KOPT-K1 (cell line): ENCODE data around the gene TBC1D22A.
A peak's percentile ranks its signal among the peaks of the same experiment; 100 is the strongest.
"Not testable (repeated sequence)": the region's sequence is repeated elsewhere in the genome, so short reads cannot be mapped to it uniquely, and the experiment has no call there.

Source experiments
- H3K27ac ChIP-seq: fragments of 200-600 bp; sonication (generic); 2 replicates; pipeline ENCODE4 v1.5.1; 2016; ENCODE audit warnings: antibody characterized with exemption, mild to moderate bottlenecking, low read depth, low read length; ENCODE audit not compliant: poor library complexity, severe bottlenecking
- H3K36me3 ChIP-seq: fragments of 200-600 bp; sonication (generic); 2 replicates; pipeline ENCODE4 v1.5.1; 2017; ENCODE audit warnings: antibody characterized with exemption, mild to moderate bottlenecking, low read length, moderate library complexity; ENCODE audit not compliant: insufficient read depth
- H3K9me3 ChIP-seq: fragments of 200-600 bp; sonication (generic); 2 replicates; pipeline ENCODE4 v1.5.1; 2017; ENCODE audit warnings: antibody characterized with exemption, low read length, mild to moderate bottlenecking; ENCODE audit not compliant: insufficient read depth, poor library complexity, severe bottlenecking

TBC1D22A gene

GRCh38 chr22:47117442-47117841 is 355.0 kb downstream of the TBC1D22A start:
- not testable (repeated sequence) for H3K27ac ChIP-seq, H3K9me3 ChIP-seq, H3K36me3 ChIP-seq

- Histone ChIP-seq H3K36me3 (no peaks in the 10 kb centered on the region), H3K9me3 (no peaks in the 10 kb centered on the region), H3K27ac (no peak overlapping the region)
Measured at GRCh38 chr22:47119181-47119580, 356.7 kb downstream of the TBC1D22A start.

- H3K36me3 ChIP-seq: no peaks in the 10 kb centered on the region
- H3K9me3 ChIP-seq: no peaks in the 10 kb centered on the region
- H3K27ac ChIP-seq: no peak overlapping the region
Measured at GRCh38 chr22:47120399-47120798, 357.9 kb downstream of the TBC1D22A start.

GRCh38 chr22:47121791-47122190 is 359.3 kb downstream of the TBC1D22A start:
- H3K36me3 ChIP-seq: no peaks in the 10 kb centered on the region
- H3K27ac ChIP-seq: no peak overlapping the region
- H3K9me3 ChIP-seq: no peaks in the 10 kb centered on the region

- no peaks in the 10 kb centered on the region for H3K9me3 ChIP-seq
- no peak overlapping the region for H3K27ac ChIP-seq
- no peaks in the 10 kb centered on the region for H3K36me3 ChIP-seq
Measured at GRCh38 chr22:47122441-47123000, 360.1 kb downstream of the TBC1D22A start.

GRCh38 chr22:47123006-47123826 is 360.8 kb downstream of the TBC1D22A start:
- H3K9me3 ChIP-seq: no peaks in the 10 kb centered on the region
- no peaks in the 10 kb centered on the region for H3K36me3 ChIP-seq
- peak overlapping the region; percentile 34 for H3K27ac ChIP-seq

GRCh38 chr22:47123827-47124442 is 361.5 kb downstream of the TBC1D22A start:
- no peaks in the 10 kb centered on the region for H3K9me3 ChIP-seq
- peak overlapping the region; percentile 34 for H3K27ac ChIP-seq
- peaks cover 4% of the 10 kb centered on the region; the same call in 1 of the 2 replicates for H3K36me3 ChIP-seq

- no peaks in the 10 kb centered on the region for H3K9me3 ChIP-seq
- H3K27ac ChIP-seq: no peak overlapping the region
- peaks cover 4% of the 10 kb centered on the region; the same call in 1 of the 2 replicates for H3K36me3 ChIP-seq
Measured at GRCh38 chr22:47124451-47124881, 362.0 kb downstream of the TBC1D22A start.

GRCh38 chr22:47124961-47125360 is 362.5 kb downstream of the TBC1D22A start:
- no peak overlapping the region for H3K27ac ChIP-seq
- H3K9me3 ChIP-seq: no peaks in the 10 kb centered on the region
- peaks cover 4% of the 10 kb centered on the region; the same call in 1 of the 2 replicates for H3K36me3 ChIP-seq

- H3K27ac ChIP-seq: no peak overlapping the region
Measured at GRCh38 chr22:47125603-47126002, 363.2 kb downstream of the TBC1D22A start.

GRCh38 chr22:47126344-47126811 is 363.9 kb downstream of the TBC1D22A start:
- H3K9me3 ChIP-seq: no peaks in the 10 kb centered on the region
- H3K36me3 ChIP-seq: peaks cover 4% of the 10 kb centered on the region; the same call in 1 of the 2 replicates
- no peak overlapping the region for H3K27ac ChIP-seq

More at GRCh38 chr22:47125603-47126002, 363.2 kb downstream of the TBC1D22A start:
- Histone ChIP-seq H3K9me3 (no peaks in the 10 kb centered on the region), H3K36me3 (peaks cover 4% of the 10 kb centered on the region; the same call in 1 of the 2 replicates)

- H3K36me3 ChIP-seq: peaks cover 4% of the 10 kb centered on the region; the same call in 1 of the 2 replicates
- H3K9me3 ChIP-seq: no peaks in the 10 kb centered on the region
- no peak overlapping the region for H3K27ac ChIP-seq
Measured at GRCh38 chr22:47127441-47127871, 365.0 kb downstream of the TBC1D22A start.

- Histone ChIP-seq H3K27ac (no peak overlapping the region), H3K9me3 (no peaks in the 10 kb centered on the region), H3K36me3 (peaks cover 4% of the 10 kb centered on the region; the same call in 1 of the 2 replicates)
Measured at GRCh38 chr22:47128216-47128615, 365.8 kb downstream of the TBC1D22A start.

GRCh38 chr22:47128622-47129215 is 366.3 kb downstream of the TBC1D22A start:
- no peaks in the 10 kb centered on the region for H3K9me3 ChIP-seq
- peaks cover 4% of the 10 kb centered on the region; the same call in 1 of the 2 replicates for H3K36me3 ChIP-seq
- H3K27ac ChIP-seq: no peak overlapping the region
